Left colon (tissue), 2 donors: Measurements from ENCODE around the gene PRKAR1B. TPM values are rescaled to one million over a fixed set of nuclear protein-coding genes. Genes with fewer than 3 reads are reported as not detected.
"Not testable (repeated sequence)": the region's sequence is repeated elsewhere in the genome, so short reads cannot be mapped to it uniquely, and the experiment has no call there.

ENCODE experiments used
- ATAC-seq: fragments of 200-7000 bp; cut with Tn5 transposase; one replicate; pipeline ENCODE4 v1.9.1; 2020; ENCODE audit warnings: mild to moderate bottlenecking, moderate library complexity
- DNase-seq, 2 donors: peaks; one replicate each; pipeline ENCODE4 v3.0.0-alpha.2; 2020
- intact Hi-C, 2 donors: fragments of 100-400 bp; cut with DNase I in 1 of 2; cut with micrococcal nuclease in 1 of 2; formaldehyde crosslinking; loops; one replicate each; pipeline versions ENCODE4 v1.11.2 to v1.14.0; 2022; cut with DNase I, micrococcal nuclease
- total RNA-seq, 2 donors: library from RNA; stranded (reverse); fragmentation: NEBNext Ultra II Directional; extraction: Animal tissue kit (Norgen Biotek cat#: 25700); gene quantifications; one replicate each; pipeline ENCODE4 v1.2.1, GENCODE V29; 2021
- donor health status: DM: no; HTN: no; CAD: no.
- donor health status: DM: yes; HTN: yes; CAD: no.

PRKAR1B gene
- total RNA-seq, 2 donors from 2014 or later = 26.5 to 31.0 TPM

GRCh38 chr7:744854-745430 is 17.9 kb upstream of the PRKAR1B start:
- no peak for ATAC-seq
- no peak for DNase-seq
- intact Hi-C loops = no loop called here

GRCh38 chr7:744128-744520 is 17.0 kb upstream of the PRKAR1B start:
- intact Hi-C loops, ATAC-seq, DNase-seq: not testable (repeated sequence)

- DNase-seq, intact Hi-C loops: not testable (repeated sequence)
- peak; percentile 59 for ATAC-seq
These were observed 16.5 kb upstream of the PRKAR1B start for GRCh38 chr7:743341-744127.

- no peak for ATAC-seq
- no peak for DNase-seq
- intact Hi-C loops = no loop called here
These were observed 15.7 kb upstream of the PRKAR1B start for GRCh38 chr7:742791-743190.

DNA sequence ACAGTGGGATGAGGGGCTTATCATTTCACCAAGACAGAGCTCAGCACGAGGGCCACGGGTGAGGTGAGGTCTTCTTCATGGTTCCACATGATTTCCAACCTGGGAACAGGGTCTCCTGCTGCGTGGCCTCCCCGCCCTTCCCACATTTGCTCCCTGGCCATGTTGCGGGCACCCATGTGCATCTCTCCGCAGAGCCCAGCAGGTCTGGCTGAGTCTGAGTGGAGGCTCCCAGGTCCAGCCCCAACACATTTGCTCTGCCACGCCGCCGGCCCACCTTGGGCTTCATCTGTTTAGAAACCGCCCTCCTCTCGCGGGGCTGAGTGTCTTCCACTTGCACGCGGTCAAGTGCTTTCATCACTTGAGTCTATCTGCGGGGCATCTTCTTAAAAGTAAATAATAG is 14.8 kb upstream of the PRKAR1B start:
- no peak for DNase-seq
- intact Hi-C loops = no loop called here
- ATAC-seq = no peak

DNA sequence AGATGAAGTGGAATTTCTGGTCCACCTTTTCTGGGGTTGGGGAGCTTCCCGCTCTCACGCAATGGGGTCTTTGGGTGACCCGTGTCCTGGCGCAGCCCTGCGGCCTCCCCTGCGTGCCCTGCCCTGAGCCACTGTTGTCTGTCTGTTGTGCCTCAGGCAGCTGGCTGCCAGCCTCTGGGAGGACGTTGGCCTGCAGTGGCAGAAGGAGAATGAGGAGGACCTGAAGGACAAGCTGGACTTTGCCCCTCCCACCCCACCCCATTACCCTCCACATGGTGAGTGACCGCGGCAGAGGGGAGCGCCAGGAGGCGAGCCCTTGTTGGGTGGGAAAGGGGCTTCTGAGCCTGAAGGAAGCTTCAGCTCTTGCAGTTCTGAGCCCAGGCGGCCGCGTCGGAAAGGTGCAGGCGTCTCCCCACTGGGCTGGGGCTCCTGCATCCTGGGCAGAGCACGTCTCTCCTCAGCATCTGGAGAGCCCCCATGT is 14.2 kb upstream of the PRKAR1B start:
- intact Hi-C loops = no loop called here
- no peak for DNase-seq

GRCh38 chr7:739983-740942 is 13.2 kb upstream of the PRKAR1B start:
- DNase-seq (no peak), ATAC-seq (peak; percentile 6)
- intact Hi-C loops = no loop called here

More for the DNA sequence above, 14.2 kb upstream of the PRKAR1B start:
- ATAC-seq = no peak

- intact Hi-C loops = no loop called here
- DNase-seq (no peak), ATAC-seq (no peak)
These were observed 12.4 kb upstream of the PRKAR1B start for GRCh38 chr7:739455-739982.

DNA sequence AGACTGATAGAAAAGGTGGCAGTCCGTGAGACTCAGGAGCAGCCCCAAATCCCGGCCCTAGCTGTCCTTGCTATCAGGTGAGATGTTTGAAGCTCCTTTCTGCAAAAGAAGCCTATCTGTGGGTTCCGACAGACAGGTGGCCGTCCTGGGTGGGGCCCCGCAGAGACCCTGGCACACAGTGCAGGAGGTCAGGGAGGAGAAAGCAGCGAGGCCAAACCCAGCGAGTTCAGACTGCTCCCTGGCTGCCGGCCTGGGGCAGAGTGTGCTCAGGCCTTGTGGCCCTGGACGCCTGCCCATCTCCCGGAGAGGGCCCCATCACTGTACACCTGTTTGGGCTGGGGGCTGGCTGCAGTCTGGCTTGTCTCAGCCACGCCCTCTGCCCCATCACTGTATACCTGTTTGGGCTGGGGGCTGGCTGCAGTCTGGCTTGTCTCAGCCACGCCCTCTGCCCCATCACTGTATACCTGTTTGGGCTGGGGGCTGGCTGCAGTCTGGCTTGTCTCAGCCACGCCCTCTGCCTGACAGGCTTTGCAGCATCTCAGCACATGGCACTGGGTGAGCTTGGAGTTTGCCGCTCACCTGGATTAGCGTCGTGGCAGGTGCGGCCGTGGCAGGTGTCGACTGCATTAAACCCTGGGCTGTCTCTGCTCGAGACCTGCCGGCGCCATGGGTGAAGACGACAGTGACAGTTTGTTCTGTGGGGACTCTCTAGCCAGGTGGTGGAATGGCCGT is 11.8 kb upstream of the PRKAR1B start:
- ATAC-seq (no peak), DNase-seq (no peak)
- intact Hi-C loops = no loop called here

- no peak for ATAC-seq
These were observed 11.2 kb upstream of the PRKAR1B start for GRCh38 chr7:738241-738640.

GRCh38 chr7:734808-735207 is 7.7 kb upstream of the PRKAR1B start:
- intact Hi-C loops = no loop called here
- no peak for ATAC-seq
- DNase-seq = no peak

More at GRCh38 chr7:738241-738640, 11.2 kb upstream of the PRKAR1B start:
- no peak for DNase-seq
- intact Hi-C loops = no loop called here

- intact Hi-C loops = no loop called here
- DNase-seq (no peak), ATAC-seq (no peak)
These were observed 7.1 kb upstream of the PRKAR1B start for GRCh38 chr7:734214-734613.

DNA sequence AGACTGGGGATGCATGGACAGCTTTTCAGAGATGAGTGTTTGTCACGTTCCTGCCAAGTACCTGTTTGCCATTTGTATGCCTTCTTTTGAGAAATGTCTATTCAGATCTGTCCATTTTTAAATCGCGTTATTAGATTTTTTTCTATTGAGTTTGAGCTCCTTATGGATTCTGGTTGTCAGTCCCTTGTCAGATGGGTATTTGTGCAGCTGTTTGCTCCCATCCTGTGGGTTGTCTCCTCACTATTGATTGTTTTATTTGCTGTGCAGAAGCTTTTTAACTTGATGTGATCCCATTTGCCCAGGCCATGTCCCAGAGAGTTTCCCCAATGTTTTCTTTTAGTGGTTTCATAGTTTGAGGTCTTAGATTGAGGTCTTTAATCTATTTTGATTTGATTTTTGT is 5.5 kb upstream of the PRKAR1B start:
- intact Hi-C loops = no loop called here
- ATAC-seq = no peak
- DNase-seq = no peak

DNA sequence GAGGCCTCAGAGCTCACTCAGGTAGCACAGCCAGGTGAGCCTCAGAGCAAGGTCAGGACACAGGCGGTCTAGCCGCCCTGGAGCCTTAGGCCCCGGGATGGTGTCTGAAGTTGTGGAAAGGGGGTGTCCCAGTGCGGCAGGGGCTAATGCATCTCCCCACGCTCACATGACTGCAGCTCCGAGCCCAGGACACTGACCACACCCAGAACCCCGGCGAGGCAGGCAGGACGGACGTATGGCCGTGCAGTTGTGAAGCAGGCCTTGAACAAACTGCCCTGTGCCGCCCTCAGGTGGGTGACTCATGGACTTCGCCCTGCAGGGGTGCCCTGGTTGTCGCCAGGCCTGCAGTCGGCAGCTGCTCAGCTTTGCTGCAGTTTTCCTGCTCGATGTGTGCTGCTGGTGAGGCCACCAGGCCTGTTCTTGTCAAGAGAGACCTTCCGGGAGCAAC is 5.0 kb upstream of the PRKAR1B start:
- intact Hi-C loops = no loop called here
- peak; percentile 91 for ATAC-seq
- DNase-seq = peak; percentile 83 to 89

GRCh38 chr7:731440-732085 is 4.5 kb upstream of the PRKAR1B start:
- ATAC-seq = no peak
- intact Hi-C loops = no loop called here
- DNase-seq = no peak

GRCh38 chr7:730501-731439 is 3.7 kb upstream of the PRKAR1B start:
- ATAC-seq = peak; percentile 26
- intact Hi-C loops = no loop called here
- no peak for DNase-seq
